GM19395 (cell line): ENCODE data around the gene KPNA4.
"Not testable (repeated sequence)": the region's sequence is repeated elsewhere in the genome, so short reads cannot be mapped to it uniquely, and the experiment has no call there.

Source experiments
- ATAC-seq: cut with Tn5 transposase; IDR thresholded peaks from one replicate; pipeline ENCODE4 v1.9.1; 2021; ENCODE audit warnings: mild to moderate bottlenecking, moderate library complexity; ENCODE audit not compliant: unreplicated experiment

KPNA4 gene

GRCh38 chr3:160573955-160574525, 8.7 kb upstream of the KPNA4 start:
- not testable (repeated sequence) for ATAC-seq

- ATAC-seq = no peak
Measured at GRCh38 chr3:160569894-160570652, 4.7 kb upstream of the KPNA4 start.

- no peak for ATAC-seq
Measured at GRCh38 chr3:160568989-160569388, 3.6 kb upstream of the KPNA4 start.

GRCh38 chr3:160567774-160568173, 2.4 kb upstream of the KPNA4 start:
- ATAC-seq = no peak

GRCh38 chr3:160566499-160566898, 1.1 kb upstream of the KPNA4 start:
- ATAC-seq = no peak

GRCh38 chr3:160564949-160565441, 376 bp downstream of the KPNA4 start:
- peak; percentile 56 for ATAC-seq

GRCh38 chr3:160564258-160564911, 986 bp downstream of the KPNA4 start:
- ATAC-seq = no peak

- ATAC-seq = no peak
Measured at GRCh38 chr3:160562952-160563351, 2.4 kb downstream of the KPNA4 start.

- ATAC-seq = no peak
Measured at GRCh38 chr3:160557571-160557970, 7.8 kb downstream of the KPNA4 start.

GRCh38 chr3:160556141-160556540, 9.2 kb downstream of the KPNA4 start:
- no peak for ATAC-seq

GRCh38 chr3:160554980-160555379, 10.4 kb downstream of the KPNA4 start:
- ATAC-seq = no peak

GRCh38 chr3:160553827-160554226, 11.5 kb downstream of the KPNA4 start:
- ATAC-seq = no peak

GRCh38 chr3:160546727-160547126, 18.6 kb downstream of the KPNA4 start:
- ATAC-seq = peak; percentile 74

GRCh38 chr3:160545504-160545871, 19.9 kb downstream of the KPNA4 start:
- ATAC-seq = no peak

- peak; percentile 42 for ATAC-seq
Measured at GRCh38 chr3:160544844-160545503, 20.4 kb downstream of the KPNA4 start.

- ATAC-seq = no peak
Measured at GRCh38 chr3:160540551-160540950, 24.8 kb downstream of the KPNA4 start.

GRCh38 chr3:160538895-160539294, 26.5 kb downstream of the KPNA4 start:
- ATAC-seq = no peak

- ATAC-seq = no peak
Measured at GRCh38 chr3:160537729-160538128, 27.6 kb downstream of the KPNA4 start.

- no peak for ATAC-seq
Measured at GRCh38 chr3:160532371-160532770, 33.0 kb downstream of the KPNA4 start.

GRCh38 chr3:160531311-160531710, 34.1 kb downstream of the KPNA4 start:
- ATAC-seq = no peak

GRCh38 chr3:160516391-160516790, 49.0 kb downstream of the KPNA4 start:
- not testable (repeated sequence) for ATAC-seq
